ENCODE measurements around the gene FANCC. TPM values are rescaled to one million over a fixed set of nuclear protein-coding genes. Genes with fewer than 3 reads are reported as not detected.

Gene FANCC
- total RNA-seq, 2 donors from 2014 or later: 7.5 to 12.5 TPM

GRCh38 chr9:95311961-95312360, 5.5 kb downstream of the FANCC start:
- Histone ChIP-seq H3K27ac (no peak overlapping the region), H3K4me1 (peaks cover 10% of the 10 kb centered on the region), H3K36me3 (replicated peaks in 1 of 2; ENCODE audit: insufficient read depth in 1 of 2, low read depth in 2 of 2) (no peaks in the 10 kb centered on the region), H3K9me3 (no peaks in the 10 kb centered on the region), H3K4me3 (no peak overlapping the region), H3K27me3 (no peaks in the 10 kb centered on the region)
- intact Hi-C loops (cut with DNase I): no loop called here
- DNase-seq (no peak), ATAC-seq (no peak)
- WGBS, 2 donors: 56 to 62% methylated on average over 3 of the region's 3 CpGs
- TF ChIP-seq, protein P1, sequence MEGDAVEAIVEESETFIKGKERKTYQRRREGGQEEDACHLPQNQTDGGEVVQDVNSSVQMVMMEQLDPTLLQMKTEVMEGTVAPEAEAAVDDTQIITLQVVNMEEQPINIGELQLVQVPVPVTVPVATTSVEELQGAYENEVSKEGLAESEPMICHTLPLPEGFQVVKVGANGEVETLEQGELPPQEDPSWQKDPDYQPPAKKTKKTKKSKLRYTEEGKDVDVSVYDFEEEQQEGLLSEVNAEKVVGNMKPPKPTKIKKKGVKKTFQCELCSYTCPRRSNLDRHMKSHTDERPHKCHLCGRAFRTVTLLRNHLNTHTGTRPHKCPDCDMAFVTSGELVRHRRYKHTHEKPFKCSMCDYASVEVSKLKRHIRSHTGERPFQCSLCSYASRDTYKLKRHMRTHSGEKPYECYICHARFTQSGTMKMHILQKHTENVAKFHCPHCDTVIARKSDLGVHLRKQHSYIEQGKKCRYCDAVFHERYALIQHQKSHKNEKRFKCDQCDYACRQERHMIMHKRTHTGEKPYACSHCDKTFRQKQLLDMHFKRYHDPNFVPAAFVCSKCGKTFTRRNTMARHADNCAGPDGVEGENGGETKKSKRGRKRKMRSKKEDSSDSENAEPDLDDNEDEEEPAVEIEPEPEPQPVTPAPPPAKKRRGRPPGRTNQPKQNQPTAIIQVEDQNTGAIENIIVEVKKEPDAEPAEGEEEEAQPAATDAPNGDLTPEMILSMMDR (IDR thresholded peaks at IDR 0.05): no peak
- TF ChIP-seq POLR2A (IDR thresholded peaks at IDR 0.05): no peak

- H3K4me3 ChIP-seq: no peak overlapping the region
- no peak overlapping the region for H3K27ac ChIP-seq
- no peak for ATAC-seq
These were observed 10.0 kb downstream of the FANCC start for GRCh38 chr9:95307538-95307937.

DNA sequence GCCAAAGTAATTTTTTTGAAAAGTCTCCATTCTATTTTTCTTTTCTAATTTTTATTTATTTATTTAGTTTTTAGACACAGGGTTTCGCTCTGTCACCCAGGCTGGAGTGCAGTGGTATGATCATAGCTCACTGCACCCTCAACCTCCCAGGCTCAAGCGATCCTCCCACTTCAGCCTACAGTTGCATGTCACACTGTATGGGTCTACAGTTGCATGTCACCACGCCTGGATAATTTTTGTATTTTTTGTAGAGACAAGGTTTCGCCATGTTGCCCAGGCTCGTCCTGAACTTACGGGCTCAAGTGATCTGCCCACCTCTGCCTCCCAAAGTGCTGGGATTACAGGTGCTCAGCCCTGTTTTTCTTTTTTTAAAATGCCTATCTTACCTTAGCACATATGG, 10.7 kb downstream of the FANCC start:
- Histone ChIP-seq H3K27me3 (no peaks in the 10 kb centered on the region), H3K36me3 (replicated peaks in 1 of 2; ENCODE audit: insufficient read depth in 1 of 2, low read depth in 2 of 2) (no peaks in the 10 kb centered on the region), H3K4me3 (no peak overlapping the region), H3K4me1 (peaks cover 10% of the 10 kb centered on the region), H3K9me3 (no peaks in the 10 kb centered on the region), H3K27ac (no peak overlapping the region)
- no peak for ATAC-seq
- DNase-seq: no peak
- TF ChIP-seq POLR2A (IDR thresholded peaks at IDR 0.05): no peak
- TF ChIP-seq, protein P1 (IDR thresholded peaks at IDR 0.05): no peak
- WGBS, 2 donors: 94% methylated on average over 6 of the region's 6 CpGs
- intact Hi-C loops (cut with DNase I): no loop called here

More at GRCh38 chr9:95307538-95307937, 10.0 kb downstream of the FANCC start:
- no peaks in the 10 kb centered on the region for H3K9me3 ChIP-seq
- H3K4me1 ChIP-seq: peaks cover 10% of the 10 kb centered on the region
- intact Hi-C loops (cut with DNase I): no loop called here
- DNase-seq: no peak
- no peaks in the 10 kb centered on the region for H3K36me3 ChIP-seq (replicated peaks in 1 of 2; ENCODE audit: insufficient read depth in 1 of 2, low read depth in 2 of 2)
- H3K27me3 ChIP-seq: no peaks in the 10 kb centered on the region
- TF ChIP-seq, protein P1 (IDR thresholded peaks at IDR 0.05): no peak
- TF ChIP-seq POLR2A (IDR thresholded peaks at IDR 0.05): no peak

DNA sequence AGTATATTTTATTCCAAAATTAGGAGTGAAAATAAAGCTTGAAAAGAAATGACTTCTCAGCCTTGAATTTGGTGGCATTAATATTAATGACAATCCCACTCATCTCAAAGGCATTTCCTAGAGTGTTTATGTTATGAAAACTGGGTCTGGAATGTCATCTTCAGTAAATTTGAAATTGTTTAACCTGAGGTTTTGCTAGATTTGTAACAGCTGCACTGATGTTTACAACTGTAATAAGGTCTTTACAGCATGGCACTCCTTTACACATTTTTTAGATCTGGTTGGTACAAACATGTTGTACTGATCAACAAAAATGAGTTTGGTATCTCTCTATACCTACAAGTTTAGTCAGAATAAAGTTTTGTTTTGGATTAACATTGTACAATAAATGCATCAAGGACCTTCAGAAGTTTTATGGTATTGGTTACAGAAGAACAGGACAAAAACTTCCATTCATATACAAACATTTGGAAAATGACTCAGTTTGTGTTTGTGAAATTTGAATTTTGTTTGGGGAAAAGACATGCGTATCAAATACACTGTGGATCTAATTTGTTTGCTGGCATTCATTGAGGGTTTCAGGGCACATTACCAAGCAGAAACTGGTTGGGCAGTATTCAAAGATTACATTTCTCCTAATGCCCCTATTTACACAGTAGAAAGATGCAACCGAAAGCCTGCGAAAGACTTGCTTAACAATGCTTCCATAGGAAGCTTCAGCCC, 11.6 kb downstream of the FANCC start:
- Histone ChIP-seq H3K9me3 (no peaks in the 10 kb centered on the region), H3K36me3 (replicated peaks in 1 of 2; ENCODE audit: insufficient read depth in 1 of 2, low read depth in 2 of 2) (no peaks in the 10 kb centered on the region), H3K27ac (no peak overlapping the region), H3K4me3 (no peak overlapping the region), H3K4me1 (peaks cover 10% of the 10 kb centered on the region), H3K27me3 (no peaks in the 10 kb centered on the region)
- ATAC-seq: no peak
- DNase-seq: no peak
- TF ChIP-seq POLR2A (IDR thresholded peaks at IDR 0.05): no peak
- intact Hi-C loops (cut with DNase I): no loop called here
- 25 to 26% methylated on average over 3 of the region's 3 CpGs for WGBS, 2 donors

GRCh38 chr9:95302479-95302878, 15.0 kb downstream of the FANCC start:
- H3K36me3 ChIP-seq (replicated peaks in 1 of 2; ENCODE audit: insufficient read depth in 1 of 2, low read depth in 2 of 2): no peaks in the 10 kb centered on the region
- no peaks in the 10 kb centered on the region for H3K9me3 ChIP-seq
- DNase-seq: no peak
- H3K4me3 ChIP-seq: no peak overlapping the region
- TF ChIP-seq, protein P1 (IDR thresholded peaks at IDR 0.05): no peak
- TF ChIP-seq POLR2A (IDR thresholded peaks at IDR 0.05): no peak
- no peaks in the 10 kb centered on the region for H3K27me3 ChIP-seq
- WGBS, 2 donors: 82 to 91% methylated on average over 5 of the region's 5 CpGs
- ATAC-seq: no peak
- intact Hi-C loops (cut with DNase I): no loop called here
- no peak overlapping the region for H3K27ac ChIP-seq
- H3K4me1 ChIP-seq: peaks cover 10% of the 10 kb centered on the region

Measured in body of pancreas (tissue), 4 donors.